HEK293 (cell line): ENCODE data around the gene PRKD3.

Experiments used
- CTCF ChIA-PET: fragments of 350-600 bp; formaldehyde crosslinking; extraction: SDS; loops from one replicate; lab custom pipeline; 2021; ENCODE audit warnings: antibody characterized with exemption; lab: Yijun Ruan, JAX
- POLR2A ChIA-PET: fragments of 300-600 bp; formaldehyde crosslinking; extraction: SDS; loops from one replicate; lab custom pipeline; 2020; ENCODE audit warnings: antibody characterized with exemption, inconsistent platforms; lab: Yijun Ruan, JAX
- H3K27ac ChIP-seq: fragments of 200-500 bp; sonication (Bioruptor generic); 2 replicates; pipeline ENCODE4 v1.5.1; 2014; ENCODE audit warnings: low read depth, low read length, control low read depth, inconsistent platforms; ENCODE audit errors: extremely low read depth
- H3K36me3 ChIP-seq, 2 experiments: fragments of 200-500 bp in 1 of 2; sonication (Bioruptor generic) in 1 of 2; 1 replicate in 1 of 2; 2 replicates in 1 of 2; pipeline ENCODE4 v1.5.1; 2014 to 2017; ENCODE audit warnings: inconsistent platforms in 2 of 2, low read length in 2 of 2; ENCODE audit not compliant: control insufficient read depth in 2 of 2, insufficient read depth in 1 of 2
- H3K4me1 ChIP-seq: fragments of 200-500 bp; sonication (Bioruptor generic); 2 replicates; pipeline ENCODE4 v1.5.1; 2014; ENCODE audit warnings: mild to moderate bottlenecking, low read length, inconsistent platforms; ENCODE audit not compliant: control insufficient read depth, insufficient read depth
- H3K4me3 ChIP-seq: 2 replicates; pipeline ENCODE4 v1.5.1; 2011; ENCODE audit warnings: low read depth, mild to moderate bottlenecking, control low read depth, low read length, moderate library complexity
- H3K9me3 ChIP-seq: fragments of 200-500 bp; sonication (Bioruptor generic); 2 replicates; pipeline ENCODE4 v1.5.1; 2014; ENCODE audit warnings: low read depth, low read length, inconsistent platforms; ENCODE audit not compliant: control insufficient read depth, insufficient read depth
- BCL11A ChIP-seq: fragments of 450-650 bp; formaldehyde crosslinking; IDR thresholded peaks from 2 replicates; pipeline ENCODE4 v1.5.1; 2016; ENCODE audit warnings: low read depth, missing biosample characterization, missing genetic modification characterization
- GLI4 ChIP-seq: fragments of 450-650 bp; formaldehyde crosslinking; IDR thresholded peaks from 2 replicates; pipeline ENCODE4 v1.5.1; 2016; ENCODE audit warnings: missing biosample characterization, missing genetic modification characterization
- KLF8 ChIP-seq: fragments of 450-650 bp; formaldehyde crosslinking; IDR thresholded peaks from 2 replicates; pipeline ENCODE4 v1.5.1; 2016; ENCODE audit warnings: missing biosample characterization, missing genetic modification characterization
- ZBTB1 ChIP-seq: fragments of 450-650 bp; formaldehyde crosslinking; IDR thresholded peaks from 2 replicates; pipeline ENCODE4 v1.5.1; 2016; ENCODE audit warnings: missing biosample characterization, missing genetic modification characterization
- ZBTB20 ChIP-seq: fragments of 450-650 bp; formaldehyde crosslinking; IDR thresholded peaks from 2 replicates; pipeline ENCODE4 v1.5.1; 2016; ENCODE audit warnings: missing biosample characterization, missing genetic modification characterization
- ZFP69B ChIP-seq: fragments of 450-650 bp; formaldehyde crosslinking; IDR thresholded peaks from 2 replicates; pipeline ENCODE4 v1.5.1; 2016; ENCODE audit warnings: missing biosample characterization, missing genetic modification characterization
- ZNF114 ChIP-seq: fragments of 450-650 bp; formaldehyde crosslinking; IDR thresholded peaks from 2 replicates; pipeline ENCODE4 v1.5.0; 2017; ENCODE audit warnings: missing biosample characterization, missing genetic modification characterization
- ZNF133 ChIP-seq: fragments of 450-650 bp; formaldehyde crosslinking; IDR thresholded peaks from 2 replicates; pipeline ENCODE4 v1.5.1; 2016; ENCODE audit warnings: missing biosample characterization, missing genetic modification characterization
- ZNF174 ChIP-seq: fragments of 450-650 bp; formaldehyde crosslinking; IDR thresholded peaks from 2 replicates; pipeline ENCODE4 v1.5.0; 2017; ENCODE audit warnings: missing biosample characterization, mild to moderate bottlenecking, missing genetic modification characterization
- ZNF19 ChIP-seq: fragments of 450-650 bp; formaldehyde crosslinking; IDR thresholded peaks from 2 replicates; pipeline ENCODE4; 2016; ENCODE audit warnings: missing biosample characterization, missing genetic modification characterization, low read depth
- ZNF2 ChIP-seq: fragments of 450-650 bp; formaldehyde crosslinking; IDR thresholded peaks from 2 replicates; pipeline ENCODE4 v1.5.1; 2016; ENCODE audit warnings: missing biosample characterization, missing genetic modification characterization
- ZNF23 ChIP-seq: fragments of 450-650 bp; formaldehyde crosslinking; IDR thresholded peaks from 2 replicates; pipeline ENCODE4 v1.5.1; 2016; ENCODE audit warnings: missing biosample characterization, missing genetic modification characterization, borderline replicate concordance
- ZNF24 ChIP-seq: fragments of 450-650 bp; formaldehyde crosslinking; IDR thresholded peaks from 2 replicates; pipeline ENCODE4 v1.5.1; 2016; ENCODE audit warnings: missing biosample characterization, missing genetic modification characterization
- ZNF514 ChIP-seq: fragments of 450-650 bp; formaldehyde crosslinking; IDR thresholded peaks from 2 replicates; pipeline ENCODE4 v1.5.1; 2016; ENCODE audit warnings: missing biosample characterization, missing genetic modification characterization
- ZNF555 ChIP-seq: fragments of 450-650 bp; formaldehyde crosslinking; conservative IDR thresholded peaks from 2 replicates; pipeline ENCODE4 v1.5.1; 2017; ENCODE audit warnings: missing biosample characterization, mild to moderate bottlenecking, missing genetic modification characterization, inconsistent platforms
- ZNF596 ChIP-seq: fragments of 450-650 bp; IDR thresholded peaks from 2 replicates; pipeline ENCODE4 v1.5.0; 2018; ENCODE audit warnings: missing biosample characterization, mild to moderate bottlenecking, missing genetic modification characterization, moderate library complexity
- ZNF76 ChIP-seq: fragments of 450-650 bp; formaldehyde crosslinking; IDR thresholded peaks from 2 replicates; pipeline ENCODE4; 2016; ENCODE audit warnings: low read depth, missing biosample characterization, missing genetic modification characterization, borderline replicate concordance
- ZXDB ChIP-seq: fragments of 450-650 bp; formaldehyde crosslinking; IDR thresholded peaks from 2 replicates; pipeline ENCODE4 v1.5.1; 2016; ENCODE audit warnings: missing biosample characterization, missing genetic modification characterization
- TF ChIP-seq, protein P1 (sequence below): fragments of 450-650 bp; formaldehyde crosslinking; IDR thresholded peaks from 2 replicates; pipeline ENCODE4 v1.5.1; 2017; ENCODE audit warnings: missing biosample characterization, missing genetic modification characterization
- TF ChIP-seq, protein P2 (sequence below): fragments of 450-650 bp; formaldehyde crosslinking; IDR thresholded peaks from 2 replicates; pipeline ENCODE4 v1.5.1; 2016; ENCODE audit warnings: missing biosample characterization, missing genetic modification characterization

Gene PRKD3

DNA sequence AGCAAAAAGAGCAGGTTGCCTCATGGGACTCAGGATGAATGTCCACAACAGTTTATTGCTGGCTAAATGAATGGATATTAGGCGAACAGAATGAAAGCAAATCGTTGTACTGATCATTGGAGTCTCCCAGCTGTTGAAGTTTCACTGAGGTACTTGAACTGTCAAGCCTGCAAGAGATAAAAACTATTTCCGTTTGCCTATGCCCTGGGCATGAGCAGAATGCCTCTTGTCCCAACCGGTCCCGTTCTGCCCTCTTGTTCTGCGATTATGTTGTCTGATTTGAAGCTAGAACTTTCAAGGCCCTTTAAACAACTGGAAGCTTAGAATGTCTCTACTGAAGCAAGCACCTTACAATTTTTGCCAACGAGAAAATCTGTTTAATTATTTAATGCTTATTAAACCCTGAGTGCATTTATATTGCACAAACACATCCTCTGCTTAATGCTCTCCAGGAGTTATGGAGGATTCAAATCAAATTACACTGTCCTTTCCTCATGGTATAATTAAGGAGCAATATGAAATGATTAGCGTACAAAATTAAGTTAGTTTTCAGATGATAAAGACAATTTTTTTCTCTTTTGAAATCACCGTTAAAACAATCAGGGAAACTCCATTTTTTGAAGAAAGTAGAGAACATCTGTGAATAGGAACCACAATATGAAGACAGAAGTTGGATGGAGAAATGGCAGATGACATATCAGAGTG lies 37.5 kb upstream of the PRKD3 start (continued):
- TF ChIP-seq ZNF23 (tag by site-specific recombination), result no peak
- no peak for TF ChIP-seq ZNF555 (tag by site-specific recombination)
- no peak for TF ChIP-seq ZBTB20 (tag by site-specific recombination)
- TF ChIP-seq, all 188 proteins: peak for 0

DNA sequence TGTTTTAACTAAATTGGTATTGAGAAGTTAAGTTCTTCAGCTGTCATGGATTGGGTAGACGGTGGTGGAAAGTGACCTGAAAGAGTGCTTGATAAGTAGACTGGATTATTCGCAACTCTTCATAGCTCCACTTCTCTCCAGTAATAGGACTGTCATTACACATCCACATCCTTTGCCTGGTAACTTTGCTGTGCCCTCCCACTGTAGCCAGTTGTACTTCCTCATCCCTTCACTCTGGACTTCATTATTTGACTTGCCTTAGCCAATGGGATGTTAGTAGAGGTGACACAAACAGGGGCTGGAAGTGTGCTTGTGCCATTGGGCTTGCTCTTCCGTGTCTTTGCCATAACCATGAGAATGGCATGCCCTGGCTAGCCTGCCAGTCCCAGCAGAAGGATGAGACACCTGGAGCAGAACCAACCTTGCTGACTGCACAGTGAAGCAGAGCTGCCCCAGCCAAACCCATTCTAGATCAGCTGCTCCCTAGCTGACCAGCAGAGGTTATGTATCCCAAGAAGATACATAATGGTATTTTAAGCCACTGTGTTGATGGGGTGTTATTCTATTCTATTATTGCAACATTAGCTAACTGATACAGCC lies 36.7 kb upstream of the PRKD3 start:
- TF ChIP-seq, protein P1, sequence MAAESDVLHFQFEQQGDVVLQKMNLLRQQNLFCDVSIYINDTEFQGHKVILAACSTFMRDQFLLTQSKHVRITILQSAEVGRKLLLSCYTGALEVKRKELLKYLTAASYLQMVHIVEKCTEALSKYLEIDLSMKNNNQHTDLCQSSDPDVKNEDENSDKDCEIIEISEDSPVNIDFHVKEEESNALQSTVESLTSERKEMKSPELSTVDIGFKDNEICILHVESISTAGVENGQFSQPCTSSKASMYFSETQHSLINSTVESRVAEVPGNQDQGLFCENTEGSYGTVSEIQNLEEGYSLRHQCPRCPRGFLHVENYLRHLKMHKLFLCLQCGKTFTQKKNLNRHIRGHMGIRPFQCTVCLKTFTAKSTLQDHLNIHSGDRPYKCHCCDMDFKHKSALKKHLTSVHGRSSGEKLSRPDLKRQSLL (tag by site-specific recombination), result no peak
- TF ChIP-seq ZNF76 (tag by site-specific recombination), result no peak
- ChIA-PET POLR2A (interaction anchor here (0.6 kb wide), 1 partner anchor 939 kb away, joined by 3 read pairs; no protein-coding TSS in a partner anchor), CTCF (interaction anchor here (0.6 to 1.2 kb wide), 3 partner anchors 34 to 516 kb away, joined by 3 to 5 read pairs (median 4); no protein-coding TSS in a partner anchor)
- Histone ChIP-seq H3K9me3 (no peaks in the 10 kb centered on the region), H3K4me3 (no peak overlapping the region), H3K27ac (no peak overlapping the region), H3K36me3 (peaks cover 0 to 9% of the 10 kb centered on the region in 2 experiments; a peak in 1 of 3 replicates), H3K4me1 (no peaks in the 10 kb centered on the region)

DNA sequence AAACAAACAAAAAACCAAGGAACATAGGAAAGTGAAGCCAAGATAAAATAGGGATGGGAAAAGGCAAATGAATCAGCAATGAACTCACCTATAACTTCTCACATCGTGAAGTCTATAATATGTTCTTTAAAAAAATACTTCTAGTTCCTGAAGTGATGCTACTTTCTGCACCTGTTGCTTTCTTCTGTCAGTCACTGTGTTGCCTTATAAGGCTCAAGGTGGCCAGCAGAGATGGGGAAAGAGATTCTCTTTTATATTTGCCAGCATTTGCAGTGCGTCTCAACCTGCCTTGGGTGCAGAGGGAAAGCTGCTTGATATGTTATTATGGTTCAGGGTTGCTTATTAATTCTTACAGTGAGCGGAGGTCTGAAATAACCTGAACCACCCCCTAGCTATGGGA lies 33.8 kb upstream of the PRKD3 start:
- Histone ChIP-seq H3K36me3 (peaks cover 0 to 9% of the 10 kb centered on the region in 2 experiments; a peak in 1 of 3 replicates), H3K9me3 (no peaks in the 10 kb centered on the region), H3K27ac (no peak overlapping the region), H3K4me3 (no peak overlapping the region), H3K4me1 (no peaks in the 10 kb centered on the region)
- POLR2A ChIA-PET, result no interaction called here
- CTCF ChIA-PET, result no interaction called here
- TF ChIP-seq ZNF174 (tag by site-specific recombination), result no peak
- TF ChIP-seq ZNF19 (tag by site-specific recombination), result no peak
- no peak for TF ChIP-seq ZBTB1 (tag by site-specific recombination)
- TF ChIP-seq BCL11A (tag by site-specific recombination), result no peak
- TF ChIP-seq, protein P2, sequence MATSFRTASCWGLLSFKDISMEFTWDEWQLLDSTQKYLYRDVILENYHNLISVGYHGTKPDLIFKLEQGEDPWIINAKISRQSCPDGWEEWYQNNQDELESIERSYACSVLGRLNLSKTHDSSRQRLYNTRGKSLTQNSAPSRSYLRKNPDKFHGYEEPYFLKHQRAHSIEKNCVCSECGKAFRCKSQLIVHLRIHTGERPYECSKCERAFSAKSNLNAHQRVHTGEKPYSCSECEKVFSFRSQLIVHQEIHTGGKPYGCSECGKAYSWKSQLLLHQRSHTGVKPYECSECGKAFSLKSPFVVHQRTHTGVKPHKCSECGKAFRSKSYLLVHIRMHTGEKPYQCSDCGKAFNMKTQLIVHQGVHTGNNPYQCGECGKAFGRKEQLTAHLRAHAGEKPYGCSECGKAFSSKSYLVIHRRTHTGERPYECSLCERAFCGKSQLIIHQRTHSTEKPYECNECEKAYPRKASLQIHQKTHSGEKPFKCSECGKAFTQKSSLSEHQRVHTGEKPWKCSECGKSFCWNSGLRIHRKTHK (tag by site-specific recombination), result no peak
- no peak for TF ChIP-seq ZNF133
- no peak for TF ChIP-seq ZNF2 (tag by site-specific recombination)
- TF ChIP-seq ZNF514 (tag by site-specific recombination), result no peak
- TF ChIP-seq ZXDB, result no peak
- TF ChIP-seq GLI4 (tag by site-specific recombination), result no peak
- no peak for TF ChIP-seq KLF8
- TF ChIP-seq ZNF24 (tag by site-specific recombination), result no peak
- no peak for TF ChIP-seq ZFP69B (tag by site-specific recombination)
- TF ChIP-seq ZNF114 (tag by site-specific recombination), result no peak
- TF ChIP-seq ZNF596 (tag by site-specific recombination), result no peak
